ENCODE measurements around the gene TPMT.
"Not testable (repeated sequence)": the region's sequence is repeated elsewhere in the genome, so short reads cannot be mapped to it uniquely, and the experiment has no call there.

TPMT gene

GRCh38 chr6:18155150-18155863 lies 430 bp upstream of the TPMT start, which contains the start of gene KDM1B:
TSS of gene KDM1B (plus strand) at chr6:18155422. CDS start at chr6:18159896, 4,474 bp downstream.
- DNase-seq, result peak; percentile 93

DNA sequence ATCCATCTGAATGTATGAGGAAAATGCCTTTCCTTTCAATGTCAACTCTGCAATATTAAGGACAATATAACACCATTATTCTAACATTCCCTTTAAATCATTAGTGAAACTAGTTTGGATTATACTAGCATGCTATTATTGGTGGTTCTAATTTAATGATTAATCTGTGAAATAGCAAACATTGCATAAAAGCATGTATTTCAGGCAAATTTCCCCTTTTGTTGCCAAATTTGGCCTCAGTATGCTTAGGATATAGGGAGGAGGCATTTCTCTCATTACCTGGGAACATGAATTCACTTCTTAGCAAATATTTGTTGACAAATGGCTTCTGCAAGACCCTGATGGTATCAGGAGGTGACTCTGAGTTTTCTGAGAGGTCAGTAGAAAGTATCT lies 1.6 kb downstream of the TPMT start:
- no peak for DNase-seq

- no peak for DNase-seq
These were observed 3.1 kb downstream of the TPMT start for GRCh38 chr6:18151801-18152200.

GRCh38 chr6:18151391-18151790 lies 3.5 kb downstream of the TPMT start:
- not testable (repeated sequence) for DNase-seq

GRCh38 chr6:18148304-18149025 lies 6.4 kb downstream of the TPMT start:
- DNase-seq, result no peak

GRCh38 chr6:18147616-18148015 lies 7.3 kb downstream of the TPMT start:
- DNase-seq, result no peak

DNA sequence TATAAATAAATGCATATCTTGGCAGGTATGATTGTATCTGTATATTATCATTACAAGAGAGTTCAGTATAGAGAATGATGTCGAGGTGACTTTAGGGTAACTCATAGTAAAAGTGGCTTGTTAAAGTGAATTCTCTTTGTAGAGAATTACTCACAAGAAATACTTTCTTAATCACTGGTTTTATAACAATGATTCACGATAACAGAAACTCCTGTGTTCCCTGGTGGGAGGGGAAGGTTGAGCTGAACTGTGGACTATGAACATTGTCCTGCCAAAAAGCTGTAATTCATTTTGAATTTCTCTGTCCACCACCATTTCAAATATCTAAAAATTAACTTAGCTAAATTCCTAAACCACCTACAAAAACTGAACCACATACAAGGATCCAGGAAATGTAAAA lies 7.7 kb downstream of the TPMT start:
- DNase-seq, result no peak

DNA sequence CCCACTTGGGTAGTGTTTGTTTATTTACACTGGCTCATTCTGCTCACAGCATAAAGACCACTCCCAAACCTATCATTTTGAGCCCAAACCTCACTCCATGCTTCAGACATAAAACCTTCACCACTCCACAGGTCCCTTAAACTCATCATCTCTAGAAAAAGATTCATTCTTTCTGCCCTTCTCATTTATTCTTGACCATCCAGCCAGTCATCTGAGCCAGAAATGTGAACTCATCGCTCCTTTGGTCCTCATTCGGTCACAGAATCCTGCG lies 12.4 kb downstream of the TPMT start:
- no peak for DNase-seq

DNA sequence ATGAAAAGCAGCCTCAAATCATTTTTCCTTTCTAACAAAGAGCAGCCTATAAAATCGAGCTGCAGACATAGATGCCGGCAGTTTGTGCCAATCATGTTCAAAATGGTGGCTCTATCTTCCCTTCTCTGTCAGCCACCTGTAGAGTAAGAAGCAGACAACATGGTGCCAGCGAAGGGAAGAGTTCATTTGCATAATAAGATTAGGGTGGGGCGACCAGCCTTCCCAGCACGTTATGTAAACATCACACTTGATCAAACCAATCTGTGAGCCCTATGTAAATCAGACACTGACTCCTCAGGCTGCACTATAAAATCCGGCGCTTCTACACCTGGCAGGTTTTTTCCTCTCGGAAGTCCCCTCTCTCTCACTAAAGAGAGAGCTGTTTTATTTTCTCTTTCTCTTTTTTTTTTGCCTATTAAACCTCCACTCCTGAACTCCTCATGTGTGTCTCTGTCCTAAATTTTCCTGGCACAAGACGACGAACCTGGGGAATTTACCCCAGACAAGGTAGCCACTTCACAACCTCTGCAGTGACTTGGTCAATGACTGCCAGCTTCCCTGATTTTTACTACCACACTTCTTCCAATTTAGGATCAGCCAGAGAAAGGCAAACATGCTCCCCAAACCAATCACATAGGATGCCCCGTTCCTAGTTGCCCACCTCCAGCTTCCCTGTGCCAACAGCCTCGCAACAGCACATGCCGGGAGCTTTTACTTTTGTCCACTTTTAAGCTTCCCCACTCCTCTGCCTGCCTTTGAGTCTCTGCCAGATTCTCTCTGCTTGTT lies 12.9 kb downstream of the TPMT start:
- peak; percentile 3 for DNase-seq

GRCh38 chr6:18139935-18140621 lies 14.8 kb downstream of the TPMT start:
- DNase-seq, result no peak

DNA sequence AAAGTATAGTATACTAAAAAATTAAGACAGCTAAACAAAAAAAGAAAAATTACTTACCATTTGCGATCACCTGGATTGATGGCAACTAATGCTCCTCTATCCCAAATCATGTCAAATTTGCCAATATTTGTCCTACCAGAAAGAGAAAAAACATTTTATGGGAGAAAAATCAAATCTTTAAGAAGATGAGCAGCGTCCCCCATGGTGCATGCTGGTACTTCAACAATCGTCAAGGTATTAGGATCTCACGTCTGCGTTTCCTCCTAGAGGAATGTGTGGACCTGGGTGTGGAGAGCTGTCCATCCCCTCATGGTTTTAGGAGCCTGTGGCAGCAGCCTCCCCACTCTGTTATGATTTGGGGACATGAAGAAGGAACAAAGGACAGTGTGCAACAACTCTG lies 16.0 kb downstream of the TPMT start:
- DNase-seq, result no peak

- DNase-seq, result no peak
These were observed 18.6 kb downstream of the TPMT start for GRCh38 chr6:18136260-18136659.

GRCh38 chr6:18135171-18135570 lies 19.7 kb downstream of the TPMT start:
- no peak for DNase-seq

GRCh38 chr6:18132346-18132745 lies 22.5 kb downstream of the TPMT start:
- no peak for DNase-seq

DNA sequence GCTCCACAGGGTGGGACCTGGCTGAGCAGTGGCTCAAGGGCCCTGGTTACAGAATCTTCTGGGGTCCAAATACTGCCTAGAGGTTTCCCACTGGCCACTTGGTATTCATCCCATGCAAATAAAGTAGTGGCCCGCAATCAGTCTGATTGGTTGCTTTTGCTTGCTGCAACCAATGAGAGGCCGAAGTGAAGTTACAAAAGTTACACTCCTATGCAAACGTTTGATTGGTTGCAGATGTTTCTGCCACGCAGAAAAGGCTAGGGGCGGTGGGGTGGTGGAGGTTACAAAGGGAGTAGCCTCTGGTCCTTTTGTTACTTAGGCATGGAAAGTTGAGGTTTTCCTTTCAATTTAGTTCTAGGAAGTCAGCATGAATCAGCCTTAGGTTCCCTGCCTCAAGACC lies 28.8 kb downstream of the TPMT start:
- no peak for DNase-seq

- DNase-seq, result peak; percentile 60
These were observed 32.5 kb downstream of the TPMT start, which contains the start of gene NHLRC1 for GRCh38 chr6:18122128-18123093. TSS of gene NHLRC1 (minus strand) at chr6:18122677. CDS start at chr6:18122606, 71 bp downstream.

- no peak for DNase-seq
These were observed 33.2 kb downstream of the TPMT start for GRCh38 chr6:18121580-18122127.

DNA sequence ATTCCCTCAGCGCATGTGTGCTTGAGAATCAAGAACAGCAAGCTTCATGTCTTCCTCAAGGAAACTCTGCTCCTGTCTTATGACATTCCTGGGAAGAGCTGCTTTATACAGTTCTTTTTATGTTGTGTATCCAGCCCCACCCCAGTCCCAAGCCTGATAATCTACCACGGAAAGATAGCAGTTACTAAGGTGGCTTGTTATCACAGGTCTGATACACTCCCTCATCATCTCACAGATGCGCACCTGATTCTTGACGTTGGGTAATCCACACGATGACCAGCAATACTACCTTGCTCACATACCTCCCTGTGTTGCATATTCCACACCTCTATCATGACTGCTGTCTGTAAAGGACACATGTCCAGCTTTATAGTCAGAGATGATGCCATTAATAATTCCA lies 35.6 kb downstream of the TPMT start:
- no peak for DNase-seq

GRCh38 chr6:18118330-18118729 lies 36.5 kb downstream of the TPMT start:
- DNase-seq, result no peak

GRCh38 chr6:18117136-18117535 lies 37.7 kb downstream of the TPMT start:
- DNase-seq, result no peak

- no peak for DNase-seq
These were observed 39.5 kb downstream of the TPMT start for GRCh38 chr6:18115356-18115755.

GRCh38 chr6:18110162-18110561 lies 44.7 kb downstream of the TPMT start:
- DNase-seq, result no peak

Data from NCI-H1417 treated with DMSO at 0.1 percent for 48 hours (cell line).